ENCODE data around the gene DUSP16. TPM values are rescaled to one million over a fixed set of nuclear protein-coding genes. Genes with fewer than 3 reads are reported as not detected.

The DUSP16 gene
- total RNA-seq, 1 donor from 2014 or later: 2.0 TPM

- ChIA-PET CTCF (no interaction called here), POLR2A (no interaction called here)
- no peak for TF ChIP-seq CTCF (IDR thresholded peaks at IDR 0.05)
- Mint-ChIP-seq H3K36me3 (ENCODE audit: low read depth) (no peaks in the 10 kb centered on the region), H3K4me3 (no peak overlapping the region), H3K9me3 (no peaks in the 10 kb centered on the region), H3K27me3 (peaks cover 3% of the 10 kb centered on the region), H3K4me1 (peaks cover 12% of the 10 kb centered on the region), H3K27ac (no peak overlapping the region)
- DNase-seq (no peak), ATAC-seq (ENCODE audit: low read depth) (no peak)
- intact Hi-C loops (cut with micrococcal nuclease): no loop called here
Measured at GRCh38 chr12:12510141-12510540, 52.5 kb downstream of the DUSP16 start.

- peaks cover 3% of the 10 kb centered on the region for H3K27me3 Mint-ChIP-seq
- peaks cover 16% of the 10 kb centered on the region for H3K4me1 Mint-ChIP-seq
- H3K4me3 Mint-ChIP-seq: no peak overlapping the region
- H3K9me3 Mint-ChIP-seq: no peaks in the 10 kb centered on the region
- no peak for TF ChIP-seq CTCF (IDR thresholded peaks at IDR 0.05)
- CTCF ChIA-PET: interaction anchor here (0.6 kb wide), 1 partner anchor 94 kb away, joined by 3 read pairs; no protein-coding TSS in a partner anchor
- no peak overlapping the region for H3K27ac Mint-ChIP-seq
- intact Hi-C loops (cut with micrococcal nuclease): no loop called here
- ATAC-seq (ENCODE audit: low read depth): no peak
- DNase-seq: no peak
- no peaks in the 10 kb centered on the region for H3K36me3 Mint-ChIP-seq (ENCODE audit: low read depth)
- POLR2A ChIA-PET: no interaction called here
Measured at GRCh38 chr12:12508612-12509011, 54.1 kb downstream of the DUSP16 start.

- H3K4me1 Mint-ChIP-seq: peaks cover 18% of the 10 kb centered on the region
- no peak overlapping the region for H3K4me3 Mint-ChIP-seq
- CTCF ChIA-PET: no interaction called here
- POLR2A ChIA-PET: no interaction called here
- TF ChIP-seq CTCF (IDR thresholded peaks at IDR 0.05): no peak
- H3K27me3 Mint-ChIP-seq: peaks cover 3% of the 10 kb centered on the region
- ATAC-seq (ENCODE audit: low read depth): no peak
- no peak for DNase-seq
- intact Hi-C loops (cut with micrococcal nuclease): no loop called here
- no peaks in the 10 kb centered on the region for H3K36me3 Mint-ChIP-seq (ENCODE audit: low read depth)
- H3K9me3 Mint-ChIP-seq: no peaks in the 10 kb centered on the region
- no peak overlapping the region for H3K27ac Mint-ChIP-seq
Measured at GRCh38 chr12:12507121-12507520, 55.5 kb downstream of the DUSP16 start.

GRCh38 chr12:12506496-12506890 is 56.2 kb downstream of the DUSP16 start:
- POLR2A ChIA-PET: no interaction called here
- no peak overlapping the region for H3K27ac Mint-ChIP-seq

More at GRCh38 chr12:12506496-12506890, 56.2 kb downstream of the DUSP16 start:
- Mint-ChIP-seq H3K4me1 (peaks cover 18% of the 10 kb centered on the region), H3K9me3 (no peaks in the 10 kb centered on the region), H3K36me3 (ENCODE audit: low read depth) (no peaks in the 10 kb centered on the region), H3K27me3 (peaks cover 3% of the 10 kb centered on the region), H3K4me3 (no peak overlapping the region)
- DNase-seq: no peak
- intact Hi-C loops (cut with micrococcal nuclease): no loop called here
- CTCF ChIA-PET: no interaction called here
- no peak for ATAC-seq (ENCODE audit: low read depth)
- TF ChIP-seq CTCF (IDR thresholded peaks at IDR 0.05): no peak
